ENCODE data around the gene EBF3.

EBF3 gene

DNA sequence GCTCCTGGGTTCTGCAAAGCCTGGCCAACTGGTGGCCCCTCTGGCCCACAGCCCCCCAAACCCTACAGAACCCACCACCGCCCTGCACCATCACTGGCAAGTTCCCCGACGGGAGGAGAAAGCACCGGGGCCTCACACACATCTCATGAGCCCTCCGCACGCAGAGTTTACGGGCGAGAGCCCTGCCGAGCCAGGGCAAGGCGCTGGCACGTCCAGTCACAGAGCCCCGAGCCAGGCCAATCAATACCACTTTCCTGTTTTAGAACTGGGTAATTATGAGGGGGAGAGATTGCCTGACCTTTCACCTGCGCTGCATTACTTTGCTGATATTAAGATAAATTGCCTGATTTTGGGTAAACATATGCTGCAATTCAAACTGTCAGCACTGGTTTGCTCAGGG lies 113.3 kb downstream of the EBF3 start:
- DNase-seq, result no peak

DNA sequence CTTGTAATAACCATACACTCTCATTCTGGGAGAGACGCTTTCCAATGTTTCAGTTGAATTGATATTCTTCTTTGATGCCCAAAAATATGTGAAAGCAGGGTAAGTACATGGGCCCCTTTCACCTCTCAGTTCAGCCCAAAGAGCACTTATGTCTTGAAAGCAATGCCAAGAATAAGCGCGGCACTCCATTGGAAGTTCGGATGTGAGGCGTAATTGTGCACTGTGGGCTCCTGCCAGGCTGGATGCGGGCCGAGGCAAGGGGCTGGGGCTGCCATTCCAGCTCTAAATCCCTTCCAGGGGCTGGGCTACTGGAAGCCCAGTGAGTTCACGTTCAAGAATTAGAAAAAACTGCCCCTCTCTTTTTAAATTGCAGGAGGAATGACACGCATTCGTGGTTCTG lies 113.8 kb downstream of the EBF3 start:
- DNase-seq, result no peak

DNA sequence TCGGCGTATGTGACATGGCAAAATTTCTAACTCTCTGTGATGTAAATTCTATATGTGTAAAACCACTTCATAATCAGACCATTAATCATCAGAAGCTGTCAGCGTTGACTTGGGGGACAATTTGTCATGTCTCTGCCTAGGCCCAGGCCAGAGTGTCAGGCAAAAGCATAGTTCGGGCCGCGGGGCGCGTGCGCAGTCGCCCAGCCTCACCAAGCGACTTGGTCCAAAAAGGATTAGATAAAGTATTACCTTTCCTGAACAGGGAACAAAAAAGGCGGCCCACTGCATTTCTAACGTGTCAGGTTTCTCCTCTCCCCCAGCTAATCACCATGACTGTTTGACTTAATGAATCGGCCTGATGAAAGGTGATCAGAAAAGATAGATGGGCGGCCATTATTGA lies 114.2 kb downstream of the EBF3 start:
- DNase-seq, result no peak

DNA sequence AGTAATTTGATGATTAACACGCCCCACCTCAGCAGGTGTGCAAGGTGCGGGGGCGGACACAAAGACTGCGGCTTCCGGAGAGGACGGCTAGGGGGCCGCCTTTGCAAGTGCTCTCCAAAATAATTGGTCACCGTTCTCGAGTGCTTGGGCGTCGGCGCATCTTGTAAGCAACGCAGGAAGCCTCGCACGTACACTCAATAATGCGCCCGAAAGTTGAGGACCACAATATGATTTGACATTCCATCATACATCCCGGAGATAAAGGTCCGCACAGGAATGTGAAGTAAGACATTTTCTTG lies 114.7 kb downstream of the EBF3 start:
- no peak for DNase-seq

DNA sequence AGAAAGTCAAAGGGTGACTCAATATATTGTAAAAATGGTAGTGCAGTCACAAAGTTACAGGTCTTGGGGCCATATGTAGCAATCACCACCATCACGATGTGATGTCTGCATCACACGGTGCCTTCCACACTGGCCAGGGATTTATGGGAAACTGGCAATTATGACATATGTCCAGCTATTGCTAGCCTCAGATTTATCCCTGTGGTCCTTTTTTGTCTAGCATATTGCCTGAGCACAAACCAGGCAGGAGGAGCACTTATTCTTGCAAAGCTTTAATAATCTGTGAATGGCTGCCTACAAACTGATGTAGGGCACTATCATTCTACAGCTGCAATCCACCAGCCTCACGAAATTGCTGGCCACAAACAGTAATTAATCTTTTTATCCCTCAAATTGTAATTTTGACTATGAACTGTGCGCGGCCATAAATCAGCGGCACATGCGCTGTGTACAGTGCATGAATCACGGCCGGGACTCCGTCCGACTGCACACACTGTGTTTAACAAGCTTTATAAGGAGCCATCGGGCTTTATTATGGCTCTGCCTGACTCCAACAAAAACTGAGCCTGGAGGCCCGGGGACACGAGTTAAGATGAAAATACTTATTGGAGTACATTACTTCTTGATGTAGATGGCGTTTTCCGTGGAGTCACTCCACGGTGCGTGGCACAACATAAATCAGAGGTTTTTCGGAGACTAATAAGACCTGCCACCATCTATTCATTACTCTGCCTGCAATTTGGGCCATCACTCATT lies 115.2 kb downstream of the EBF3 start:
- no peak for DNase-seq

DNA sequence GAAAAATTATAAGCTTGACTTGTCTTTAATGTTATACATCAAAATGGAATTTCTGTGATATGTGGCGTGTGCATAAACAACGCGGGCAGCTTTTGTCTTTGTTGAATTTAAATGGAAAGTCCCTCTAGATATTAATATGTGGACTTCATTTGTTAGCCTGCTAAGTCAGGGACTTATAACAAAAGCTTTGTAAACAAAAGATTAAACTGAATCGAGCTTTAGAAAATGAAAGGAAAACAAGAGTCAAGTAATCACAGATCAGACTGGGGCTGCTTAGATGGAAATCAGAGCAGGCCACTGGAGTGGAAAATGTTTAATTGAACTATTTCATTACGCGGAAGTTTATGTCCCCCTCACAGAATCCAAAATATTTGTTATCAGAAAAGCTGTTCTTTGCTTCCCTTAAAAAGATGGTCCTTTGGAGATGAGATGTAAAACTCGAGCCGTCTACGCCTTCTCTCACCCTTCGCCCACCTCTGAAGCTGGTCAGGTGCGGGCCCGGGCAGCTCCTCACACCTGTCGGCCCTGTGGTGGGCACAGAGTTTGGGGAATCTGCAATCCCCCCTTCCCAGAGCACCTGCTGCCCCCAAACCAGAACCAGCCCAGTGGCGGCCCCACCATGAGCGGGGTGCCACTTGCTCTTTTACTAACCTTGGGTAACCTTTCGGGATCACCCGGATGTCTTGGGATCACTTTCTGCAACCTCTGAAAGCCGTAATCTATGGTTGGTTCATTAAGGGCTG lies 116.2 kb downstream of the EBF3 start:
- DNase-seq, result no peak

DNA sequence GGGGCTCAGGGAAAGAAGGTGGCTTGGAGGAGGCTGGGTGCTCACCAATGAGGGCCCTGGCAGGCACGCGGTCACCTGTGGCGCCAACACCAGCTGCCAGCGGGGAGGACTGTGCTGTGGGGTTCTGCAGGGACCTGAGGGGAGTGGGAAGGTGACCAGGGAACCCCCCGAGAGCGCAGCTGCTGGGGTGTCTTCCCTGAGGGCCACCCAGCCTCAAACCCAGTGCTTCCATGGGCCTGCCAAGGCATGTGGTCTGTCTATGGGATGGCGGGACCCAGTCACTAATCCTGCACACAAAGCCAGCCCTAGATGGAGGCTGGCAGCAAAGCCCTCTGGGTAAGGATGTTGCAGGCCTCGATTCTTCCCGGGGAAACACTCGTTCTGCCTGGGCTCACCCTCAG lies 117.1 kb downstream of the EBF3 start:
- DNase-seq, result no peak

DNA sequence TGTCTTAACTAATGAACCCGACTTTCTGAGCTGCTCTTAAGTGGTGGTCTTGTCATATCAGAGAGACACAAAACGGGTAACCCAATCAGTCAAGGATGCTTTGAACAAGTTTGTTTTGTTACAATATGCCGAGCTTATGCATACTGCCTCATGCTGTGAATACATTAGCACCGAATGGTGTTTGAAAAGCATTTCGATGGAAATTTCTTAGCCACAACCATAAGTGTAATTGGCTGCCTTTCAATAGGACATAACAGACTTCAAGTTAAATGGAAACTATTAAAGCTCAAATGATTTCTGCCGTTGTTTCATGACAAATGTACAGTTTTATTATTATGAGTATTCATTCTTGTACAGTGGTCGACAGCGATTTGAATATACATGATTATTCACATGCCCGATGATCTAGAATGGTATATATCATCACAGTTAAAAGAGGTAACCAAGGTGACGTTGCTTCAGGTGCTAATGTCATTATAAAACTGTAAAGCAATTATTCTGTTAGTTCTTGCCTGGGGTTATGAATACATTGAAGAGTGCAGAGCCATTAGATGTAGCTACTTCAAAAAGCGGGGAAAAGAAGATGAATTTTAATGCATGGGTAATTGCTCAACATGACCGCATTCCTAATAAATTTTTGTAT lies 118.8 kb downstream of the EBF3 start:
- DNase-seq, result no peak

DNA sequence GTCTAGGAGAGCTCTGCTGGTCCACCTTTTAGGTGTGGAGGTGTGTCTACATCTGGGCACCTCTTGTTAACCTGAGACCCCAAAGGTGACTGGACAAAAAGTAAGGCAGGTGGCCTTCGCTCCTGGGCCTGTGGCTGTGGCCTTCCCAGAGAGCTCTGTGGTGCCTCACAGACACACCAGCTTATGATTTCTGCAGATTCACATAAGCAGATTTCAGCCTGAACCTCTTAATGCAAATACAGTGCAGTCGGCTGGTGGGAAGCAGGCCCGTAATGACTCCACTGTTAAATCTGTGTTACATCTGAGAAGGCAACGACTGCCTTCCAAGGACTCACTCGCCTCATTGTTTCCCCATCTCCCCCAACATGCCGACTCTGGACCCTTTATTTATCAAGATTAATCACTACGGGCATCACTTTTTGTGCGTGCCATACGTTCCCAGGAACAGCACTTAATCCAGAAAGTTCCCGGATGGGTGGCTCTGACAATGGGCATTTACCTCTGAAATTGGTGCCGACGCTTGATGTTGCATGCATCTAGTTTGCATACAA lies 119.8 kb downstream of the EBF3 start:
- no peak for DNase-seq

DNA sequence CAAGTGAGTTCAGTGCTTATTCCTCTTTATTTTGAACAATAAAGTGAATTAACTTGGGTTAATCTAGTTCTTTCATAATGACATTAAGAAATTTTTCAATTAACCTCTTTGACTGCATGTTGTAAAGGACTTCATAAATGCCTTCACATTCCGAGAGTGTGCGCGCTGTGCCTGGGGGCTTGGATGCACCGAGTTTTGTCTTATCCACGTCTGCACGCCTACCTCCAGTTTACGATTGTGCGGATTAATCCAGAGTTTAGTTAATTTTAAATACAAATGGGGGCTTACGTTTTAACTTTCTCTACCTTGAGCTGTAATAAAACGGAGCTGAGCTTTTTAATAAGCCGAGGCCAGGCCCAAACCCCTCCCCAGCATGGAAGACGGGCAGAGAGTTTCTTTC lies 120.4 kb downstream of the EBF3 start:
- DNase-seq, result no peak

DNA sequence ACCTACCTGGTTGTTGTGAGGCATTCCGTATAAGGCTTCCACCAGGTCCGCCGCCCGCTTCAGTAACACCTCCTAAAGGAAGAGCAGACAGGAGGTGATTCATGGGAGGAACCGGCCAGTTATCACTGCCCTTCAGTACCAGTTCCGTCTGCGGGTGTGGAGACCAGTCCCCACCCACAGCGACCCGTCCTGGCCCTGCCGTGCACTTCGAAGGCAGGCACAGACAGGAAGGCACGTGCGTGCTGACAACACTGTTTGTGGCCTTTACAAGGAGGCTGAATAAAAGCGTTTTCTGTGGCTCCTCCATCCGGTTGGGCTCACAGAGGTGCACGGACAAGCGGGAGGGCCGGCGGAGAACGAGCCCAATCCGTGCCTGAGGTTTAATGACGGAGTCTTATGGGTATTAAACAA lies 120.9 kb downstream of the EBF3 start:
- no peak for DNase-seq

DNA sequence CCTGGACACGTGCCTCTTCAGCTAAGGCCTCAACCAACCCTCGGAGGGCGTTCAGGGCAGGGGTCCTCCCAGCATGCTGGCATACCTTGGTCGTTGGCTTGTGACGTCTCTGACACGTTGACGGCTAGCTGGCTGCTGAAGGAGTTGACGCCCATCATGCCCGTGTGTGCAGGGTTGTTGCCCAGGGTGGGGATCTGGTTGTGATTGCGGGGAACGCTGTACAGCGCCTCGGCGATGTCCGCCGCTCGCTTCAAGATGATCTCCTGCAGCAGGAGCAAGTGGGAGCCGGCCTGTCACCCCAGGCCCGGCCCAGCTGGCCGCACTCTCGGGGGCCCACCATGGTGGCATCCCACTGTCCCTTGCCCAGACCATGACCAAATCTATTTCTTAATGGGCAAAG lies 122.0 kb downstream of the EBF3 start:
- DNase-seq, result no peak

DNA sequence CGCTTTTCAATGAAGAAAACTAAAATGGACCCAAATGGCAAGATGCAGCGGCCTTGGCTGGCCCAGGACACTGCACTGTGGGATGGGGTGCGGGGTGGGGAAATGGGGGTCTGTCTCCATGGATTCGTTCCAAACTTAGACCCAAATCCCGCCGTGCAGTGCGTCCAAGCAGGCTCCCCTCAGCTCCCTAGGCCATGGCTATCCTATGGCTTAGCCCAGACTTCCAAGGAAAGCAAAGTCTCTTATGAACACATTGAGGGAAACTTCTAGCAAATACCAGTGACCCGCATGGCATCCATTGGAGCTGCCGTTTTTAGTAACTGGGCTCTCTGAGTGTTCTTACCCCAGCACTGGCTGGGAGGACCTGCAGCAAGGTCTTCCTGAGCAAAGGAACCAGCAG lies 122.5 kb downstream of the EBF3 start:
- no peak for DNase-seq

DNA sequence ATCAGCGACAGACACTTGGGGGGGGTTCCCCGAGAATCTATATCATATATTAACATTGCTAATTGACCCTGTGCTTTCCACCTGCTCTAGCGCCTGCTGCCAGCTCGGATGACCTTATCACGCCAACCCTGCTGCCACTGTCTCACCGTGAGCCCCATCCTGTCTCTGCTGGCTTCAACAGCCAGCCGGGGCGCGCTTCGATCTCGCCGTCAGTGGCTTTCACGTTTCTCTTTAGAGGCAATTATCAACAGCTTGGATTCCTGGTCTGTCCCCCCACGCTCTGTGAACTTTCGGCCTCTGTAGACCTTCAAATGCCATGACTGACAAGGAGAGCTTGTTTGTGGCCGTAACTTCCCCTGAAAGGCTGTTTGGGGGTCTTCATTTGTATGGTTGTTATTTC lies 123.0 kb downstream of the EBF3 start:
- DNase-seq, result no peak

DNA sequence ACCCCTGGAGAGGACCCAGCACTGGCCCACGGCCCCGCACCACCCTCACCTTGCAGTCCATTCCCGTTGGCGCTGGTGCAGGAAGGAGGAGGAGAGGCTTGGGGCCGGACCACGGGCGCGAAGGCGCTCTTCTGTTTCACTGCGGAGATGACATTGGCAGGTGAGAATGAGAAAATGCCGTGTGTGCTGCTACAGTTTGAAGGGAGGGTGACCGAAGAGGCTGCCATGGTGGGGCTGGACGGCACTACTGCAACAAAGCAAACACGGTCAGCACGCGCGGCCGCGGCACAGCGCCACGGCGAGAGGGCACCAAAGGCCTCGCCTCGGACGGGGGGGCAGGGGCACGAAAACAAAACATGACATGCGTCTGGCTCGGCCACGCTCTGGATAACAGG lies 123.9 kb downstream of the EBF3 start:
- DNase-seq, result no peak

DNA sequence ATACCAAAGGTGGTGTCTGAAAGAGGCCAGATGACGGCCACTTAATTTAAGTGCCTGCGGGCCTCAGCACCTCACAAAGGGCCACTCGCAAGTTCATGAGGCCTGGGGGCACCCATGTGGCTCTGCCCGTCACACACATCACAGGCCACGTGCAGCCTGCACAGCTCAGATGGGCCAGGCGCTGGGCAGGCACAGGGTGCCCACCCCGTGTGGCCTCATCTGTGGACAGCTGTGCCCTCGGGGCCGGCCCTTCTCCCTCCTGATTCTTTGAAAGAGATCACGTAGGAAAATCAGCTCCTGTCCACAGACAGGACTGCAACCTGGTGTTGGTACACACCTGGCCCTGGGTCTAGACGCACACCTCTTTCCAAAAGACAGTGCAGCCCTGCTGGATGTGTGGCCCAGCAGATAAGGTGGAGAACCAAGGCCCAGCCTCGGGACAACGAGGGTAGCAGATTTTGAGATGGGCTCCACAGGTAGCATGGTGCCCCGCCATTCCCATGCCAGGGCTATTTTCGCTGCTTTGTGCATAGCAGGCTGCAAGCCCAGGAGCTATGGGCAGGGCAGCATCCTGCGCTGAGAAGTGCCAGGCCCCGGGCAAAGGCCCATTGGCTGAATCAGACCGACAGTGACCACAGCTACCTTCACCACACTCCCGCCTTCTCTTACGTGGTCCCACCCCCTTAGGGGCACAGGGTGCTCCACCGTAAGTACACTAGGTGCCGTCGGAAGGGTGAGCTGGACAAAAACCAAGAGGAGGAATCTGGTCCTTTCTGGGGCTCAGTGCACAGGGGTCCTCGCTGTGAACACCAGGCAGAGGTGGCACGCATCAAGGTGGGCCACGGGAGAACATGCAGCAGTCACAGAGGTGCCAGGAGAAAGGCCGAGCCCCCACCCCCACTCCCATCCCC lies 124.5 kb downstream of the EBF3 start:
- DNase-seq, result no peak

DNA sequence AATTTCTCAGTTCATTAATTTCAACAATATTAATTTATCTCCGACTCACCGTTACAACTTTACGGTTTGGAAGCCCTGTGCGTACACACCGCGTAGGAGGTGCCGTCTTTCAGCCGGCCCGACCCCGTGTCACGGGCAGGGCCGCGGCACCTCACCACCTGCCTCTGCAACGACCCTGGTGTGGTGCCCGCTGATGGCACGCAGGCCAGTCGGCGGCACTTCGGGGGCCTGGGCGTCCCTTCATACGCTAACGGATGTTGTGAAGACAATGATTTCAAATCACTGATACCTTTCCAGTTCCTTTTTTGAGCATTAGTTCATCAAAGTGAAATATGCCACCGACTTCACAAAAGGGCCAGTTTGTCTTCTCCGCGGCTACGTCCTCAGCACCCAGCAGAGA lies 125.3 kb downstream of the EBF3 start:
- no peak for DNase-seq

DNA sequence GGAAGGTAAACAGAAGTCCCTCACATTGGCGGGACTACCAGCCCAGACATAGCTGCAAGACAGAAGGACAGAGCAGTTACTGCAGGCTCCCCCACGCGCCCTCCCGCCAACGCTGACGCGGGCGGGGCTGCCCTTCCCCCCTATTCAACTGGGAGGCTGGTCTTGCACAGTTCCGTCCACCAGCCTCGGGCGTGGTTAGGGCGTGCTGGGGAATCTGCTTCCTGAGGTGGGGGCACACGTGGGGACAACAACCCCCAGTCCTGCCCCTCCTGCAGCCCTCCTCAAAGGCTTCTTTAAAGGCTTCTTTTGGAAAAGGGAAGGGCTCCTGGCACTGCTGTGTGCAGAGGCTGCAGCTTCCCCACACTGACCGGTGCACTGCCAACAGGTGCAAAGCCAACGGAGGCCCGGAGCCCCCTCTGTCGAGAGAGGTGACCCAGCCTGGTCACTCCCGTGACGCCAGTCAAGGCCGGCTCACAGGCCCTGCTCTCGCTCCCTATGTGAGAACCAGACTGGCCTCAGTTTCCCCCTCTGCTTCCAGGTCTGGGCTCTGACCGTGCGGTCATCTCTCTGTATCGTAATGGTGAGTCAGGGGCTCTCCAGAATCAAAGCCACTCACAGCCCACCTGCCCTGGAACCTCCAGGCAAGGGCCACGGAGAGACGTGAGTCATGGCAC lies 126.0 kb downstream of the EBF3 start:
- DNase-seq, result no peak

DNA sequence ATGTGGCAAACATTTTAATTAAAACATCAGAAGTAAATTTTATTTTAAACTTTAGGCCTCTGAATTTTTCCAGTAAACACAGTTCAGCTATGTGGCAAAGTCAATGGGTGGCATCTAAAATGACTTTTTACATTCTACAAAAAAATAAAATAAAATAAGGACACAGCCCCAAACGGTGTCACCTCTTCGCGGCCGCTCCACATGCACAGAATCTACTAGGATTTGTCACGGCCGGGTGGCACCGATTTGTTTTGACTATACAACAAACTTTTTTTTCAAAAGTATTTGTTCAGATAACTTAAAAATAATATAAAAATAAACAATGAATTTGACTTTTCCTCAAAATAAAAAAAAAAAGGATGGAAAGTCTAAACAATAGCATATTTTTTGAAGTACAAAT lies 127.8 kb downstream of the EBF3 start:
- DNase-seq, result no peak

DNA sequence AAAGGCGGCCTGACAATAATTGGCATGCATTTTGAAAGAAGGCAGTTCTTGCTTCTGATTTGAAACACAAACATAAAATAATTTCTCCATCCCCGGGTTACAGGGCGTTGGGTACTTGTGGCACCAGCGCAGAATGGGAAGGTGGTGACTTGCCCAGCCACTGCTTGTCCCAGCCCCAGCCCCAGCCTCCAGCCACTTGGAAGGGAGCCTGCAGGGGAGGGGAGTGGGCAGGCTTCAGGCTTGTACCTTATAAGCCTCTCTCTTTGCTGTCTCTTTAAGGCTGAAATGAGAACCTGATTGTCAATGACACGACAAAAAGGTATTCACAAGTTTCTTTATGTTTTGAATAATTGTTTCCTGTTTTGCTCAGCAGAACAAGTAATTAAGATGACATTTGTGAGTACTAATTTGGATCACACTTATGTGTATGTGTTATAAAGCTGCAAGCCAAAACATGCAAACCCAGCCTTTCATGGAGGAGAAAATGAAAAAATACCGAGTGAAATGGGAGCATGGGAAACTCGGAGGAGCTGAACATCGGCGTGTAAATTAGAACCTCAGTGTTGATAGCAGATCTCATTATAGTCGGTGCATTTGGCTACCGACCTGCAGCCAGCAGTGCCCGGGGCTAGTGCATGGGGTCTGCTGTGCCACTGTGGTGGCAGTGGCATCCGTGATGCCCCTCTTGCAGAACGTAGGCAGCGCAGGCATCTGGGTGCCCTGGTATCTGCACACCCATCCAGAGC lies 129.9 kb downstream of the EBF3 start:
- DNase-seq, result no peak

DNA sequence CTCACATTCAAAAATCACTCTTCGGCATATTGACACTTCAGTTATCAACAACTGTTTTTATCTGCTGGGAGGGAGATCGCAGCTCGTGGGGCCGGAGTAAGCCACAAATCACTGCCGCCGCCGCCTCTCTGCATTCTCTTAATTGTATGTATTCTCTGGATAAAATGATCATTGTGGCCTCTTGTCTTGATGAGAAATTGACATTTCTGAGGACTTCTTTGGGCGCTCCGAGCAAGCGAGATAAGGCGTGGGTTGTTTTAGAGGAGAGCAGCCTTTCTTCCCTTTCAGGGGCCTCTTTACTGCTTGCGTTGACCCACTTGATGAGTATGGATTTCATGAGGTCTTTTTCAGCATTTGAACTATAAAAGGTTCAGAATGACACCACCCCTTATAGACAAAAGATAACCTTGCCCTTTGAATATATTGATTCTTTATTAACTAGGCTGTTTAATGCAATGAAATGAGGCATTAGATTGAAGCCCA lies 130.6 kb downstream of the EBF3 start:
- no peak for DNase-seq

Measured in activated CD4-positive, alpha-beta T cell treated with anti-CD3 and anti-CD28 coated beads, Interleukin-2, amount 50 U/mL, for 48 hours (primary cell).